Measurements from ENCODE around the gene WDR75. TPM values are rescaled to one million over a fixed set of nuclear protein-coding genes. Genes with fewer than 3 reads are reported as not detected.

The WDR75 gene
- total RNA-seq, 1 donor from 2014 or later, result 49.8 TPM

- no peaks in the 10 kb centered on the region for H3K9me3 Mint-ChIP-seq
- H3K27me3 Mint-ChIP-seq, result no peaks in the 10 kb centered on the region
- TF ChIP-seq CTCF (conservative IDR thresholded peaks at IDR 0.05), result no peak
- no peak overlapping the region for H3K4me3 Mint-ChIP-seq
- H3K27ac Mint-ChIP-seq, result peak overlapping the region; percentile 46
- DNase-seq (ENCODE audit: extremely low spot score, unreplicated experiment), result no peak
- H3K4me1 Mint-ChIP-seq (ENCODE audit: unreplicated experiment), result peaks cover 5% of the 10 kb centered on the region
- H3K36me3 Mint-ChIP-seq, result no peaks in the 10 kb centered on the region
These were observed 81.3 kb downstream of the WDR75 start for GRCh38 chr2:189522435-189523151.

- Mint-ChIP-seq H3K4me1 (ENCODE audit: unreplicated experiment) (peaks cover 5% of the 10 kb centered on the region), H3K36me3 (no peaks in the 10 kb centered on the region), H3K27me3 (no peaks in the 10 kb centered on the region), H3K9me3 (no peaks in the 10 kb centered on the region), H3K27ac (no peak overlapping the region), H3K4me3 (no peak overlapping the region)
- no peak for TF ChIP-seq CTCF (conservative IDR thresholded peaks at IDR 0.05)
- DNase-seq (ENCODE audit: extremely low spot score, unreplicated experiment), result no peak
These were observed 83.5 kb downstream of the WDR75 start for GRCh38 chr2:189524746-189525145.

Other genes with a start within 250 kb of the WDR75 start
- 23.0 and 78.9 TPM in 2 replicates for gene SLC40A1, start 139.3 kb downstream of the WDR75 start, total RNA-seq (ENCODE audit: low replicate concordance)
- 35.4 and 38.5 TPM in 2 replicates for gene ASNSD1, start 220.0 kb downstream of the WDR75 start, total RNA-seq (ENCODE audit: low replicate concordance)
- gene ANKAR, start 233.2 kb downstream of the WDR75 start, total RNA-seq (ENCODE audit: low replicate concordance), result 2.0 and 6.5 TPM in 2 replicates

Measured in type B pancreatic cell (in vitro differentiated cells).